ENCODE measurements around the gene ABTB2.

- no peak for TF ChIP-seq CTCF (IDR thresholded peaks at IDR 0.05; ENCODE audit: poor library complexity, severe bottlenecking)
- no peak for TF ChIP-seq REST (IDR thresholded peaks at IDR 0.05; ENCODE audit: borderline replicate concordance)
Measured at GRCh38 chr11:34249439-34249838, 108.4 kb downstream of the ABTB2 start.

Measured in neural cell (in vitro differentiated cells).